Activated T-helper 17 cell treated with anti-CD3 and anti-CD28 coated beads, Interleukin-2, amount 50 U/mL, for 72 hours (primary cell): ENCODE data around the gene TRERF1. TPM values are rescaled to one million over a fixed set of nuclear protein-coding genes. Genes with fewer than 3 reads are reported as not detected.
"Not testable (repeated sequence)": the region's sequence is repeated elsewhere in the genome, so short reads cannot be mapped to it uniquely, and the experiment has no call there.

Source experiments
- ATAC-seq: fragments of 150-1000 bp; cut with Tn5 transposase; replicated peaks from 2 replicates; pipeline ENCODE4 v1.10.0; 2021; ENCODE audit warnings: mild to moderate bottlenecking, moderate library complexity
- H3K27ac Mint-ChIP-seq: one replicate; pipeline ENCODE4 v1.8.0; 2022; ENCODE audit warnings: mixed read lengths
- H3K27me3 Mint-ChIP-seq: one replicate; pipeline ENCODE4 v1.8.0; 2022; ENCODE audit warnings: mixed read lengths
- H3K36me3 Mint-ChIP-seq: one replicate; pipeline ENCODE4 v1.8.0; 2022; ENCODE audit warnings: low read depth, mild to moderate bottlenecking, mixed read lengths
- H3K4me1 Mint-ChIP-seq: one replicate; pipeline ENCODE4 v1.8.0; 2022; ENCODE audit warnings: mixed read lengths
- H3K4me3 Mint-ChIP-seq: one replicate; pipeline ENCODE4 v1.8.0; 2022; ENCODE audit warnings: mild to moderate bottlenecking, mixed read lengths
- H3K9me3 Mint-ChIP-seq: one replicate; pipeline ENCODE4 v1.8.0; 2022; ENCODE audit warnings: mixed read lengths
- total RNA-seq, 2 donors: library from RNA; stranded (reverse); gene quantifications; one replicate each; pipeline ENCODE4 v1.2.3, GENCODE V29; 2022

Gene TRERF1
- total RNA-seq, 2 donors from 2014 or later: 16.6 to 32.4 TPM

DNA sequence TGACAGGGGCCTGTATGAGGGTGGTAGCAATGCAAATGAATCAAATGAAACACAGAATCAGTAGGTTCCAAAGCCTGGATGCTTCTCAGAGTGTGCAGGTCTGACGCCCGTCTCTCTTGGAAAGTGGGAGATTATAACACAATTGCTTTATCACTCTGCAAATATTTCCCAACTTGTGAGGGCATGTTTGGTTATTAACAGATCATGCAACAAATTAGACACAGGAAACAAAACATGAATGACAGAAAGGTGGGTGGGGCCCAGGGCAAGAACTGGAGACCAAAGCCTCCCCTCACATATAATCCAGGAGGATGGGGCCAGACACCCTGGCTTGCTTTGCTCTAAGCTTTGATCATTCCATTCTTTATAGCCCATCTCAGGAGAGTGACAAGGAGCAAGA, 125.5 kb downstream of the TRERF1 start:
- no peaks in the 10 kb centered on the region for H3K36me3 Mint-ChIP-seq
- H3K27me3 Mint-ChIP-seq: no peaks in the 10 kb centered on the region
- no peak for ATAC-seq
- no peak overlapping the region for H3K27ac Mint-ChIP-seq
- no peaks in the 10 kb centered on the region for H3K9me3 Mint-ChIP-seq
- no peak overlapping the region for H3K4me3 Mint-ChIP-seq
- peaks cover 24% of the 10 kb centered on the region for H3K4me1 Mint-ChIP-seq

DNA sequence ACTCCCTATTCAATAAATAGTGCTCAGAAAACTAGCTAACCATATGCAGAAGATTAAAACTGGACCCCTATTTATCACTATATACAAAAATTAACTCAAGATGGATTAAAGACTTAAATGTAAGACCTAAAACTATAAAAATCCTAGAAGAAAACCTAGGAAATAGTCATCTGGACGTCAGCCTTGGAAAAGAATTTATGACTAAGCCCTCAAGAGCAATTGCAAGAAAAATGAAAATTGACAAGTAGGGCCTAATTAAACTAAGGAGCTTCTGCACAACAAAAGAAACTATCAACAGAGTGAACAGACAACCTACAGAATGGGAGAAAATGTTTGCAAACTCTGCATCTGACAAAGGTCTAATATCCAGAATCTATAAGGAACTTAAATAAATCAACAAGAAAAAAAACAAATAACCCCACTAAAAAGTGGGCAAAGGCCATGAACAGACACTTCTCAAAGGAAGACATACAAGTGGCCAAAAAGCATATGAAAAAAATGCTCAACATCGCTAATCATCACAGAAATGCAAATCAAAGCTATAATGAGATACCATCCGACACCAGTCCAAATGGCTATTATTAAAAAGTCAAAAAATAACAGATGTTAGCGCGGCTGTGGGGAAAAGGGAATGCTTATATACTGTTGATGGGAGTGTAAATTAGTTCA, 126.9 kb downstream of the TRERF1 start:
- not testable (repeated sequence) for H3K9me3 Mint-ChIP-seq, H3K27me3 Mint-ChIP-seq, H3K27ac Mint-ChIP-seq, H3K4me3 Mint-ChIP-seq, H3K36me3 Mint-ChIP-seq, ATAC-seq
- peaks cover 24% of the 10 kb centered on the region for H3K4me1 Mint-ChIP-seq

DNA sequence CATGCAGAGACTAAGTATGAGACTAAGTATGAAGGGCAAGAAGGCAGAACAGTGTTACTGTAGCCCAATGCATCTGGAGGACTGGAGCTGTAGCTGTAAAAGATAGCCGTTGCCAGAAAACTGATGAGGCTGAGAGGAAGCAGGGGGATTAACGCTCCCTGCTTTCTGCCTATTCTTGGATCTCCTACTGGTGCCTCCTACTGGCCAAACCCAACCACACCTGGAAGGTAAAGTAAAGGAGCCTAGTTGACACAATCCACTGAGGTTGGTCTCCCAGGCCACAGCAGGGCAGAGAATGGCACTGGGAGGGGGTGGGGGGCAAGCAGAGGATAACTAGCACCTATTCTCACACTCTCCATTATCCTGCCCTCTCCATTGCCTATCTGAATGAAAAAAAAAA, 129.1 kb downstream of the TRERF1 start:
- no peak for ATAC-seq
- Mint-ChIP-seq H3K27ac (no peak overlapping the region), H3K4me3 (no peak overlapping the region), H3K27me3 (no peaks in the 10 kb centered on the region), H3K4me1 (peaks cover 24% of the 10 kb centered on the region), H3K9me3 (no peaks in the 10 kb centered on the region), H3K36me3 (no peaks in the 10 kb centered on the region)

DNA sequence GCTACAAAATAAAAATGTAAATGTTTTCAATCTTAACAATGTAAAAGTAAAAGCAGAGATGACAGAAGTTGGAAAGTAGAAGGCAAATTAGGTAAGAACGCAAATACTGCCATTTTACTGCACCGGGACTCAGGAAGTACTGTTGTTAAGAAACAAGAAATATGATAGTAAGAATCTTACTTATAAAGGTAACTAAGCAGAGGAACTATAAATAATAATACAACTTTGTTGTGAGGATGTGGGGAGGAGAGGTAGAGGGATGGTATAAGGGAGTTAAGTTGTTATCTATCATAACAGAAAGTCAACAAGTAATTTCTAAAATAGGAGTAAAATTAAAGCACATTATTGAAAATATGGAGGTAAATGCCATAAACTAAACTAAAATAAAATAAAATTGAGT, 129.8 kb downstream of the TRERF1 start:
- no peaks in the 10 kb centered on the region for H3K9me3 Mint-ChIP-seq
- H3K27ac Mint-ChIP-seq: peak overlapping the region; percentile 51
- ATAC-seq: peak; percentile 42
- H3K27me3 Mint-ChIP-seq: no peaks in the 10 kb centered on the region
- peaks cover 27% of the 10 kb centered on the region for H3K4me1 Mint-ChIP-seq
- no peak overlapping the region for H3K4me3 Mint-ChIP-seq
- H3K36me3 Mint-ChIP-seq: no peaks in the 10 kb centered on the region

DNA sequence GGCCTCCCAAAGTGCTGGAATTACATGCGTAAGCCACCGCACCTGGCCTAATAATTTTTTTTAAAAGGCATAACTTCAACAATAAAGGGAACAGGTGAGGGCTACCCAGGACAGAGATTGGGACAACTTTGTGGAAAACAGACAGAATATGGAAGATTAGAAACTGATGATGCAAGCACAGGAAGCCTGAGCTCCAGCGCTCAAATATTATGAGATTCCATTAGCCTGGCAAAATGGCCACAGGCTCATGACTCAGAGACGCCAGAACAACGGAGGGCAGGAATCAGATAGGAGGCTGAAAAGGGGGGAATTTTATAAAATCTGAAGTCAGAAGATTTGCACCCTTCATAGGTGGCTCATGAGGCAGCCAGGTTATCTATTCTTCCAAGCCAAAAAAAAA, 131.0 kb downstream of the TRERF1 start:
- Mint-ChIP-seq H3K36me3 (no peaks in the 10 kb centered on the region), H3K27ac (peak overlapping the region; percentile 32), H3K9me3 (no peaks in the 10 kb centered on the region), H3K27me3 (no peaks in the 10 kb centered on the region), H3K4me3 (peak overlapping the region; percentile 35), H3K4me1 (peaks cover 32% of the 10 kb centered on the region)
- no peak for ATAC-seq

DNA sequence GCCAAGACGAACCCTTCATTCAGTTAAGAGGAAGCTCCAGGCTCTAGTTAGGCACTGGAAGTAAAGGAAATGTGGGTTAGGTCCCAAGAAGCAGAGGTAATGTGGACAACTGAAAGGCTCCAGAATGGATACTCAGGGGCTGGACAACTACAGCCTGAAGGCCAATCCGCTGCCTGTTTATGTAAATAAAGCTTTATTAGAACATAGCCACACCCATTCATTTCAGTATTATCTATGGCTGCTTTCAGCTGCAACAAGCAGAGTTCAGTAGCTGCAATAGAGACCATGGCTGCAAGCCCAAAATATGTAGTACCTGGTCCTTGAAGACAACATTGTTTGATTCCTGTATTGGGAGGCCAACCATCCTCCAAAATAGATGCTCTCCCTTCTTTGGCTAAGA, 133.2 kb downstream of the TRERF1 start:
- H3K36me3 Mint-ChIP-seq: no peaks in the 10 kb centered on the region
- H3K9me3 Mint-ChIP-seq: no peaks in the 10 kb centered on the region
- H3K4me3 Mint-ChIP-seq: no peak overlapping the region
- H3K27me3 Mint-ChIP-seq: no peaks in the 10 kb centered on the region
- H3K27ac Mint-ChIP-seq: no peak overlapping the region
- peaks cover 36% of the 10 kb centered on the region for H3K4me1 Mint-ChIP-seq
- ATAC-seq: no peak

- Mint-ChIP-seq H3K4me3 (peak overlapping the region; percentile 56), H3K36me3 (no peaks in the 10 kb centered on the region), H3K9me3 (no peaks in the 10 kb centered on the region), H3K27ac (peak overlapping the region; percentile 5), H3K27me3 (no peaks in the 10 kb centered on the region), H3K4me1 (peaks cover 39% of the 10 kb centered on the region)
- no peak for ATAC-seq
Observed at GRCh38 chr6:42316981-42317380, 134.7 kb downstream of the TRERF1 start.

DNA sequence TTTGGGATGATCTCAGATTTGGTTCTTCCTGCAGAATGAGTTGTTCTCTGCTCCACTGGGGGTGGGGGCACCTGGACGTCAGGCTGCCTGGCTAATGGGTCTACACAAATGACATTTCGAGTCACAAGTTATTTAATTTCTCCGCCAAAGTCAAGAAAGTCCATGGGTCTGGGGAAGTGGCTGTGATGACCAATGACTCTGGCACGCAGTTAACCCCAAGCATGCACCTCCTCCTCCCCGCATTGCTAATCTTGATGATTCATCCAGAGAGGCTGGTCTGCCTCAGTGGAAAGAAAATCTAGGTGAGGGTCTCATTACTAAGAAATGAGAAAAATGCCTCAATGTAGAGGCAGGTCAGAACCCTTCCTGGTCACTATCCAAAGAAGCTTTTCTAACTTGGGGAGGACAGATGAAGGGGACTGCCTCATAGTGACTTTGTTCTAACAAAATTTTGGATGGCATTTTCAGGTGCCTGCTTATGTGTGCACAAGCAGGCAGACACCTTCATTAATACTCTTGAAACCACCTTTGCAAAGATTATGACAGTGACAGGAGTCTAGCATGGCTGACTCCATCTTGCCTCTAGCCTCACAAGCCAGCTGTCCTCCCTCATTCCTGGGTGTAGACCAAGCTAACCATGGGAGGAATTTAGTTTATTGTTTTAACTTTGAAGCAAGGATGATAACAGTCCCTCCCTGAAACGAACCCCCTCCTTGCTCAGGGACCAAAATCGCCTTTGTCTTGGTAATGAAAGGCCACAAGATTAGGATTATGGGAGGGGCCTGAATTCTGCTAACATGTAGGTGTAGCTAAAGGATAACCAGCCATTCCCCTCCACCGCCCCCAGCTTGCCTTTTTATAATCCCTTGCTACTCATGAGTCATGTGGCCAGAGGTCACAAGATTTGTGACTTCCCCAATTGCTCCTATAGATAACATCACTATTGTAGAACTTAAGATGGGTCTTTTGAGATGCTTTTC, 135.4 kb downstream of the TRERF1 start:
- Mint-ChIP-seq H3K36me3 (peaks cover under 1% of the 10 kb centered on the region), H3K4me1 (peaks cover 35% of the 10 kb centered on the region), H3K27me3 (no peaks in the 10 kb centered on the region), H3K9me3 (no peaks in the 10 kb centered on the region), H3K4me3 (peak overlapping the region; percentile 56), H3K27ac (peak overlapping the region; percentile 5)
- ATAC-seq: peak; percentile 90

DNA sequence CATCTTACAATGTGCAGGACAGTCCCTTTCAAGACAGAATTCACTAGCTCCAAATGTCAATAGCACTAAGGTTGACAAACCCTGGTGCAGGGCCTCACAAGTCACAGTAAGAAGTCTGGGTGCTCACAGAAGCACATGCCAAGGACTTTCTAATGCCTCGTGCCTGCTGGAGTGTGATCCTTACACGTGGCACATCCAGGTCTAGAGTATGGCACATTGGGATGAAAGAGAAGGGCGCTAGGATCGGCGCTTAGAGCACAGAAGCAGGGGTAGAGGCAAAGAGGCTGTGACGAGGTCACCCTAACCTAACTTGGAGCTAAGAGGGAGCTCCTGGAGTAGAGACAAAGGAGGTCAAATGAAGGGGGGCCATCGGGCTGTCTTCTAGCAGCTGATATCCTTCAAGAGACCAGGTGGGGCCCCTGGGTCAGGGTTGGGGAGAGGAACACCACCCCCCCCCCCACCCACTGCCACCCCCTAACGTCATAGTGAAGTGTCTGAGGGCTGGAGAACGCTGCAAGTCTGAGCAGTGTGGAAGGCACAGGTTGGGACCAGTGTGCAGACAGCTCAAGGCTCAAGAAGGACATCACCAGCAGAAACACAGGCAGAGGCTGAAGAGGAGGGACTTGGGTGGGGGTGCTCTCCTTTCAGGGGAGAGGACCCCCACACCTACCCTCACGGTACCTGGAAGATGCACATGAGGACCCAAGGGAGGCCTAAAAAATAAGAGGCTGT, 136.3 kb downstream of the TRERF1 start:
- Mint-ChIP-seq H3K9me3 (no peaks in the 10 kb centered on the region), H3K27ac (peak overlapping the region; percentile 5), H3K4me3 (peak overlapping the region; percentile 56), H3K27me3 (no peaks in the 10 kb centered on the region), H3K36me3 (peaks cover 4% of the 10 kb centered on the region), H3K4me1 (peaks cover 35% of the 10 kb centered on the region)
- peak; percentile 0 for ATAC-seq

DNA sequence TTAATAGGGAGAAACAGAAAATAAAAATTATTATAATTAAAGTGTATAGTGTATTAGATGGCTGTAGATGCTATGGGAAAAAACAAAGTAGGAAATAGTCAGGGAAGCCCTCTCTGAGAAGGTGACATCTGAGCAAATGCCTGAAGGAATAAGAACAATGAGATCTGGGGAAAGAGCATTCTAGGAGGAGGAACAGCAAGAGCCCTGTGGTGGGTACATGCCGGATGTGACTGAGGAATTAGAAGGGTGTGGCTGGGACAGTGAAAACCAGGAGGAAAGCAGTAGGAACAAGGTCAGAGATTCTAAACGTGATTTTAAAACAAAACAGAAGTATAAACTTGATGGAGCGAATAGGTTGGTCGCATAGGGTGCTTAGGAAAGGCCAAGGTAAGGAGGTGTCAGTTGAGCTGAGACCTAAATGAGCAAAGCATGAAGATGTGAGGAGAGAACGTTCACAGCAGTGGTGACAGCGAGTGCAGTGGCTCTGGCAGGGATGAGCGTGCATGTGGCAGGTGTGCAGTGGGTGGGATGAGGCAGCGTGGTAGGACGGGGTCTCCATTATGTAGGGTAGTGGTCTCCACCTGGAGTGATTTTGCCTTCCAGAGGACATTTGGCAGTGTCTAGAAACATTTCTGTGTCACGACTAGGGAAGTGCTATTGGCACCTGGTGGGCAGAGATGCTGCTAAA, 137.0 kb downstream of the TRERF1 start:
- Mint-ChIP-seq H3K27ac (peak overlapping the region; percentile 5), H3K4me3 (peak overlapping the region; percentile 56), H3K36me3 (peaks cover 4% of the 10 kb centered on the region), H3K4me1 (peaks cover 35% of the 10 kb centered on the region), H3K27me3 (no peaks in the 10 kb centered on the region), H3K9me3 (no peaks in the 10 kb centered on the region)
- no peak for ATAC-seq

DNA sequence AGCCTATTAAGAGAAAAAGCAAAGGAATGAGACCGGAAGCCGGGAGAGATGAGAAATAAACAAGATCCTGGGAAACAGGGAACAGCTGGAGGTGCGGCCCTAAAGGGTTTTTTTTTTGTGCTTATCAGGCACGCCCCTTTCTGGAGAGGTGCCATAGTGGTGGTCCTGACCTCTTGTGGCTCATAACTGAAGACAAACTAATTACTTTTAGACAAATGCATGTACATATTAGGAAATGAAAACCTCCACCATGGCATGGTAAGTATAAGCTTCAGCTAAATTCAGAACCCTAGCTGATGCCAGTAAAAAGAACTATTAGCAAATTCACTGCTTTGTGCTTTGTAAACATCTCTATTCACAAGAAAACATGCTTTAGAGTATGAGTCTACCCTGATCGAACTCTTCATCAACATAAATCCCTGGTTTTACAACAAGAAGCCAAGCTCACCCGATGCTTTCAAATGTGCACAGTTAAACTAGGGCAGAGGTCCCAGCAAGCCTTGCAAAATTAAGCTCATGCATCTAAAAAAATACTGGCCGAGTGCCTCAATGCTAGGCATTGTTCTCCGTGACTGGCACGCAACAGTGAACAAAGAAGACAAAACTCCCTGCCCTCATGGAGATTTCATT, 137.7 kb downstream of the TRERF1 start:
- no peaks in the 10 kb centered on the region for H3K27me3 Mint-ChIP-seq
- peaks cover 35% of the 10 kb centered on the region for H3K4me1 Mint-ChIP-seq
- ATAC-seq: no peak
- no peaks in the 10 kb centered on the region for H3K9me3 Mint-ChIP-seq
- peak overlapping the region; percentile 69 for H3K27ac Mint-ChIP-seq
- peak overlapping the region; percentile 55 for H3K4me3 Mint-ChIP-seq
- peaks cover 4% of the 10 kb centered on the region for H3K36me3 Mint-ChIP-seq

GRCh38 chr6:42313038-42313437, 138.7 kb downstream of the TRERF1 start:
- no peaks in the 10 kb centered on the region for H3K9me3 Mint-ChIP-seq
- ATAC-seq: peak; percentile 45
- peak overlapping the region; percentile 55 for H3K4me3 Mint-ChIP-seq
- H3K4me1 Mint-ChIP-seq: peaks cover 35% of the 10 kb centered on the region
- H3K27ac Mint-ChIP-seq: peak overlapping the region; percentile 69
- H3K36me3 Mint-ChIP-seq: peaks cover 4% of the 10 kb centered on the region
- H3K27me3 Mint-ChIP-seq: no peaks in the 10 kb centered on the region

- H3K9me3 Mint-ChIP-seq: no peaks in the 10 kb centered on the region
- no peak overlapping the region for H3K4me3 Mint-ChIP-seq
Observed at GRCh38 chr6:42307141-42307470, 144.6 kb downstream of the TRERF1 start.

More at GRCh38 chr6:42307141-42307470, 144.6 kb downstream of the TRERF1 start:
- Mint-ChIP-seq H3K27ac (peak overlapping the region; percentile 48), H3K4me1 (peaks cover 4% of the 10 kb centered on the region), H3K36me3 (peaks cover 4% of the 10 kb centered on the region), H3K27me3 (no peaks in the 10 kb centered on the region)
- ATAC-seq: no peak
